ENCODE measurements around the gene PANX2.
"Not testable (repeated sequence)": the region's sequence is repeated elsewhere in the genome, so short reads cannot be mapped to it uniquely, and the experiment has no call there.

The PANX2 gene

GRCh38 chr22:50148991-50149721, 21.4 kb upstream of the PANX2 start:
- peak; percentile 79 for DNase-seq

GRCh38 chr22:50150161-50151129, 20.1 kb upstream of the PANX2 start:
- DNase-seq: no peak

- no peak for DNase-seq
These were observed 18.7 kb upstream of the PANX2 start for GRCh38 chr22:50151571-50152537.

- no peak for DNase-seq
These were observed 17.3 kb upstream of the PANX2 start for GRCh38 chr22:50153056-50153755.

- DNase-seq: no peak
These were observed 16.8 kb upstream of the PANX2 start for GRCh38 chr22:50153756-50154140.

GRCh38 chr22:50157709-50158375, 12.7 kb upstream of the PANX2 start:
- DNase-seq: no peak

GRCh38 chr22:50160947-50161346, 9.6 kb upstream of the PANX2 start:
- no peak for DNase-seq

GRCh38 chr22:50161508-50162390, 8.8 kb upstream of the PANX2 start:
- DNase-seq: no peak

- DNase-seq: no peak
These were observed 8.1 kb upstream of the PANX2 start for GRCh38 chr22:50162391-50162956.

- DNase-seq: no peak
These were observed 5.0 kb upstream of the PANX2 start for GRCh38 chr22:50165436-50166123.

GRCh38 chr22:50167689-50168489, 2.6 kb upstream of the PANX2 start:
- no peak for DNase-seq

- not testable (repeated sequence) for DNase-seq
These were observed 1.9 kb upstream of the PANX2 start for GRCh38 chr22:50168490-50169180.

GRCh38 chr22:50169181-50169759, 1.3 kb upstream of the PANX2 start:
- no peak for DNase-seq

- DNase-seq: peak; percentile 70
These were observed 673 bp upstream of the PANX2 start for GRCh38 chr22:50169774-50170341.

GRCh38 chr22:50171319-50171964, 911 bp downstream of the PANX2 start:
- DNase-seq: no peak

- DNase-seq: no peak
These were observed 1.5 kb downstream of the PANX2 start for GRCh38 chr22:50171965-50172421.
